Measurements from ENCODE around the gene INTS12. TPM values are rescaled to one million over a fixed set of nuclear protein-coding genes. Genes with fewer than 3 reads are reported as not detected.

INTS12 gene
- total and polyA plus RNA-seq, 2 of the 8 experiments (the other 6 are each of a cell fraction or from before 2014, with no cell fraction given), result 12.3 to 14.1 TPM

GRCh38 chr4:105671301-105671700 is 37.2 kb downstream of the INTS12 start:
- no peak overlapping the region for H2BK12ac ChIP-seq (ENCODE audit: low read depth, low read length)
- no peaks in the 10 kb centered on the region for H3K79me2 ChIP-seq (ENCODE audit: control insufficient read depth in 1 of 2, insufficient read depth in 2 of 2, low read length in 2 of 2)
- H3K9me3 ChIP-seq (ENCODE audit: insufficient read depth in 2 of 2, low read depth in 1 of 2, low read length in 1 of 2), result no peaks in the 10 kb centered on the region
- no peak overlapping the region for H4K5ac ChIP-seq (ENCODE audit: insufficient read length, low read depth, low read length)
- H4K20me1 ChIP-seq (replicated peaks in 1 of 2; ENCODE audit: control insufficient read depth in 1 of 2, insufficient read depth in 2 of 2, low read length in 2 of 2), result no peaks in the 10 kb centered on the region
- DNase-seq (ENCODE audit: low read depth in 1 of 2, low spot score in 2 of 2), result no peak
- no peaks in the 10 kb centered on the region for H3K27me3 ChIP-seq (replicated peaks in 1 of 4; ENCODE audit: control insufficient read depth in 3 of 4, extremely low read depth in 1 of 4, insufficient read depth in 3 of 4, low read length in 3 of 4)
- H4K91ac ChIP-seq (replicated peaks; ENCODE audit: insufficient read length, low read length), result no peak overlapping the region
- no peak overlapping the region for H3K27ac ChIP-seq (ENCODE audit: low read depth, low read length)
- no peak overlapping the region for H4K8ac ChIP-seq (ENCODE audit: extremely low read depth, insufficient read depth, low read length)
- FAIRE-seq, result no peak
- no peak overlapping the region for H3K23ac ChIP-seq (ENCODE audit: insufficient read length)
- ChIA-PET POLR2A (ENCODE audit: partially characterized antibody) (no interaction called here), CTCF (ENCODE audit: partially characterized antibody) (interaction anchor here (0.8 kb wide), 1 partner anchor 38 kb away, joined by 3 read pairs; no protein-coding TSS in a partner anchor)
- no peaks in the 10 kb centered on the region for H3K4me1 ChIP-seq (replicated peaks in 1 of 4; ENCODE audit: control insufficient read depth in 3 of 4, insufficient read depth in 4 of 4, low read length in 3 of 4)
- no peak overlapping the region for H3K18ac ChIP-seq (ENCODE audit: extremely low read depth, low read length)
- H2BK120ac ChIP-seq (replicated peaks; ENCODE audit: low read depth, low read length), result no peak overlapping the region
- WGBS, 2 experiments (ENCODE audit: extremely low coverage in 1 of 2, insufficient coverage in 1 of 2, insufficient read length in 1 of 2, insufficient replicate concordance in 2 of 2, low coverage in 1 of 2, low lambda C conversion rate in 2 of 2, missing lambda C conversion rate in 1 of 2), result 83% methylated on average over 2 of the region's 2 CpGs; no CpG with 5 or more reads in 1 of the 2 experiments
- TF ChIP-seq CHD2 (IDR thresholded peaks at IDR 0.05; ENCODE audit: low read length), result no peak
- TF ChIP-seq RXRA (IDR thresholded peaks at IDR 0.05; ENCODE audit: insufficient read depth, low read depth, low read length), result no peak
- TF ChIP-seq JUN (IDR thresholded peaks at IDR 0.05; ENCODE audit: low read depth, low read length), result no peak
- TF ChIP-seq JUND (IDR thresholded peaks at IDR 0.05; ENCODE audit: low read length), result no peak
- TF ChIP-seq TEAD4 (IDR thresholded peaks at IDR 0.05; ENCODE audit: low read depth, low read length), result no peak
- no peak for TF ChIP-seq POU5F1 (IDR thresholded peaks at IDR 0.05; ENCODE audit: low read depth, low read length)
- no peak for TF ChIP-seq SUZ12 (IDR thresholded peaks at IDR 0.05; ENCODE audit: low read length)
- no peak overlapping the region for H2BK15ac ChIP-seq (ENCODE audit: low read length)
- no peak overlapping the region for H2AFZ ChIP-seq (ENCODE audit: low read length)
- H2BK5ac ChIP-seq (ENCODE audit: low read depth, low read length), result no peak overlapping the region
- no peak overlapping the region for H3K56ac ChIP-seq (replicated peaks; ENCODE audit: insufficient read length, low read depth, low read length)
- H3K9ac ChIP-seq (replicated peaks in 1 of 4; ENCODE audit: extremely low read depth in 1 of 4, low read depth in 3 of 4, low read length in 3 of 4), result no peak overlapping the region
- no peaks in the 10 kb centered on the region for H3K79me1 ChIP-seq (ENCODE audit: low read depth, low read length)
- no peak overlapping the region for H2BK20ac ChIP-seq (ENCODE audit: low read length)
- no peak overlapping the region for H3K14ac ChIP-seq (ENCODE audit: insufficient read length)
- no peak overlapping the region for H3K4ac ChIP-seq (replicated peaks; ENCODE audit: insufficient read length, low read depth, low read length)
- no peaks in the 10 kb centered on the region for H3K36me3 ChIP-seq (ENCODE audit: control insufficient read depth in 2 of 4, insufficient read depth in 4 of 4, low read length in 3 of 4)
- no peak overlapping the region for H2AK5ac ChIP-seq (ENCODE audit: low read depth, low read length)
- no peak overlapping the region for H3K4me2 ChIP-seq (ENCODE audit: insufficient read depth in 1 of 2, low read depth in 2 of 2, low read length in 2 of 2)
- no peak overlapping the region for H3K4me3 ChIP-seq (ENCODE audit: extremely low read depth in 1 of 4, insufficient read depth in 2 of 4, low read depth in 3 of 4, low read length in 4 of 4)
- H3K23me2 ChIP-seq (ENCODE audit: low read depth, low read length), result no peaks in the 10 kb centered on the region
